ES-I3 (cell line): ENCODE measurements around the gene CTNNA2.
"Not testable (repeated sequence)": the region's sequence is repeated elsewhere in the genome, so short reads cannot be mapped to it uniquely, and the experiment has no call there.

Source experiments
- H3K36me3 ChIP-seq: 2 replicates; pipeline ENCODE4 v1.6.1; 2013; ENCODE audit warnings: mild to moderate bottlenecking, low read length, control low read depth, moderate library complexity; ENCODE audit not compliant: insufficient read depth
- H3K4me1 ChIP-seq: 2 replicates; pipeline ENCODE4 v1.6.1; 2013; ENCODE audit warnings: mild to moderate bottlenecking, control low read depth, low read length; ENCODE audit not compliant: insufficient read depth
- H3K9ac ChIP-seq: 2 replicates; pipeline ENCODE4 v1.6.1; 2013; ENCODE audit warnings: low read depth, mild to moderate bottlenecking, low read length, moderate library complexity
- H3K9me3 ChIP-seq: 2 replicates; pipeline ENCODE4 v1.6.1; 2013; ENCODE audit warnings: mild to moderate bottlenecking, low read length, moderate library complexity; ENCODE audit not compliant: control insufficient read depth, insufficient read depth

CTNNA2 gene

GRCh38 chr2:80117401-80117800 lies 604.5 kb downstream of the CTNNA2 start:
- Histone ChIP-seq H3K9ac (no peak overlapping the region), H3K36me3 (no peaks in the 10 kb centered on the region), H3K9me3 (no peaks in the 10 kb centered on the region), H3K4me1 (no peaks in the 10 kb centered on the region)

GRCh38 chr2:80120866-80121265 lies 608.0 kb downstream of the CTNNA2 start:
- Histone ChIP-seq H3K9me3 (no peaks in the 10 kb centered on the region), H3K36me3 (no peaks in the 10 kb centered on the region), H3K9ac (no peak overlapping the region), H3K4me1 (no peaks in the 10 kb centered on the region)

GRCh38 chr2:80122675-80123074 lies 609.8 kb downstream of the CTNNA2 start:
- Histone ChIP-seq H3K4me1 (no peaks in the 10 kb centered on the region), H3K36me3 (no peaks in the 10 kb centered on the region), H3K9ac (no peak overlapping the region), H3K9me3 (no peaks in the 10 kb centered on the region)

- no peaks in the 10 kb centered on the region for H3K4me1 ChIP-seq
- no peaks in the 10 kb centered on the region for H3K36me3 ChIP-seq
- H3K9me3 ChIP-seq: no peaks in the 10 kb centered on the region
- H3K9ac ChIP-seq: no peak overlapping the region
Observed at GRCh38 chr2:80126596-80127189, 613.8 kb downstream of the CTNNA2 start.

- no peak overlapping the region for H3K9ac ChIP-seq
- H3K9me3 ChIP-seq: no peaks in the 10 kb centered on the region
- no peaks in the 10 kb centered on the region for H3K36me3 ChIP-seq
- no peaks in the 10 kb centered on the region for H3K4me1 ChIP-seq
Observed at GRCh38 chr2:80128080-80128479, 615.2 kb downstream of the CTNNA2 start.

- H3K9ac ChIP-seq: no peak overlapping the region
Observed at GRCh38 chr2:80132281-80132680, 619.4 kb downstream of the CTNNA2 start.

GRCh38 chr2:80135001-80135400 lies 622.1 kb downstream of the CTNNA2 start:
- no peaks in the 10 kb centered on the region for H3K36me3 ChIP-seq
- no peaks in the 10 kb centered on the region for H3K4me1 ChIP-seq
- no peaks in the 10 kb centered on the region for H3K9me3 ChIP-seq
- H3K9ac ChIP-seq: no peak overlapping the region

More at GRCh38 chr2:80132281-80132680, 619.4 kb downstream of the CTNNA2 start:
- H3K36me3 ChIP-seq: no peaks in the 10 kb centered on the region
- no peaks in the 10 kb centered on the region for H3K4me1 ChIP-seq
- H3K9me3 ChIP-seq: no peaks in the 10 kb centered on the region

GRCh38 chr2:80136338-80136737 lies 623.5 kb downstream of the CTNNA2 start:
- Histone ChIP-seq H3K9ac (no peak overlapping the region), H3K36me3 (no peaks in the 10 kb centered on the region), H3K4me1 (no peaks in the 10 kb centered on the region), H3K9me3 (no peaks in the 10 kb centered on the region)

- Histone ChIP-seq H3K4me1 (no peaks in the 10 kb centered on the region), H3K9ac (no peak overlapping the region), H3K36me3 (no peaks in the 10 kb centered on the region), H3K9me3 (no peaks in the 10 kb centered on the region)
Observed at GRCh38 chr2:80139001-80139400, 626.1 kb downstream of the CTNNA2 start.

GRCh38 chr2:80141007-80141726 lies 628.3 kb downstream of the CTNNA2 start:
- H3K36me3 ChIP-seq: no peaks in the 10 kb centered on the region

GRCh38 chr2:80145499-80145898 lies 632.6 kb downstream of the CTNNA2 start:
- H3K4me1 ChIP-seq: no peaks in the 10 kb centered on the region
- no peaks in the 10 kb centered on the region for H3K9me3 ChIP-seq
- no peak overlapping the region for H3K9ac ChIP-seq
- no peaks in the 10 kb centered on the region for H3K36me3 ChIP-seq

More at GRCh38 chr2:80141007-80141726, 628.3 kb downstream of the CTNNA2 start:
- Histone ChIP-seq H3K4me1 (no peaks in the 10 kb centered on the region), H3K9me3 (no peaks in the 10 kb centered on the region), H3K9ac (no peak overlapping the region)

- H3K36me3 ChIP-seq, H3K4me1 ChIP-seq, H3K9me3 ChIP-seq, H3K9ac ChIP-seq: not testable (repeated sequence)
Observed at GRCh38 chr2:80146757-80147156, 633.9 kb downstream of the CTNNA2 start.

- Histone ChIP-seq H3K36me3 (no peaks in the 10 kb centered on the region), H3K9ac (no peak overlapping the region), H3K9me3 (no peaks in the 10 kb centered on the region), H3K4me1 (no peaks in the 10 kb centered on the region)
Observed at GRCh38 chr2:80147690-80148089, 634.8 kb downstream of the CTNNA2 start.

- Histone ChIP-seq H3K9me3 (no peaks in the 10 kb centered on the region), H3K4me1 (no peaks in the 10 kb centered on the region), H3K36me3 (no peaks in the 10 kb centered on the region), H3K9ac (no peak overlapping the region)
Observed at GRCh38 chr2:80148906-80149305, 636.1 kb downstream of the CTNNA2 start.

- no peaks in the 10 kb centered on the region for H3K36me3 ChIP-seq
- no peak overlapping the region for H3K9ac ChIP-seq
- H3K9me3 ChIP-seq: no peaks in the 10 kb centered on the region
- no peaks in the 10 kb centered on the region for H3K4me1 ChIP-seq
Observed at GRCh38 chr2:80149991-80150390, 637.1 kb downstream of the CTNNA2 start.
